Measurements from ENCODE around the gene BDKRB2. TPM values are rescaled to one million over a fixed set of nuclear protein-coding genes. Genes with fewer than 3 reads are reported as not detected.

The BDKRB2 gene
- total RNA-seq, 1 donor from 2014 or later: 0.57 TPM

GRCh38 chr14:96215452-96216244 is 11.0 kb downstream of the BDKRB2 start:
- DNase-seq (ENCODE audit: low spot score): no peak
- intact Hi-C loops (cut with DNase I): no loop called here

- intact Hi-C loops (cut with DNase I): no loop called here
- DNase-seq (ENCODE audit: low spot score): no peak
Observed at GRCh38 chr14:96216627-96217026, 12.0 kb downstream of the BDKRB2 start.

GRCh38 chr14:96217376-96217913 is 12.8 kb downstream of the BDKRB2 start:
- intact Hi-C loops (cut with DNase I): no loop called here
- no peak for DNase-seq (ENCODE audit: low spot score)

- intact Hi-C loops (cut with DNase I): no loop called here
Observed at GRCh38 chr14:96221109-96221650, 16.5 kb downstream of the BDKRB2 start.

GRCh38 chr14:96221841-96222240 is 17.2 kb downstream of the BDKRB2 start:
- intact Hi-C loops (cut with DNase I): no loop called here
- DNase-seq (ENCODE audit: low spot score): no peak

More at GRCh38 chr14:96221109-96221650, 16.5 kb downstream of the BDKRB2 start:
- no peak for DNase-seq (ENCODE audit: low spot score)

GRCh38 chr14:96224480-96225096 is 19.9 kb downstream of the BDKRB2 start:
- intact Hi-C loops (cut with DNase I): no loop called here
- DNase-seq (ENCODE audit: low spot score): no peak

GRCh38 chr14:96225213-96225612 is 20.6 kb downstream of the BDKRB2 start:
- intact Hi-C loops (cut with DNase I): no loop called here
- DNase-seq (ENCODE audit: low spot score): no peak

- DNase-seq (ENCODE audit: low spot score): no peak
- intact Hi-C loops (cut with DNase I): no loop called here
Observed at GRCh38 chr14:96225745-96226151, 21.1 kb downstream of the BDKRB2 start.

GRCh38 chr14:96227428-96227827 is 22.8 kb downstream of the BDKRB2 start:
- DNase-seq (ENCODE audit: low spot score): no peak
- intact Hi-C loops (cut with DNase I): no loop called here

- intact Hi-C loops (cut with DNase I): no loop called here
- no peak for DNase-seq (ENCODE audit: low spot score)
Observed at GRCh38 chr14:96229315-96229714, 24.7 kb downstream of the BDKRB2 start.

- intact Hi-C loops (cut with DNase I): no loop called here
- no peak for DNase-seq (ENCODE audit: low spot score)
Observed at GRCh38 chr14:96231056-96231455, 26.4 kb downstream of the BDKRB2 start.

- intact Hi-C loops (cut with DNase I): no loop called here
- no peak for DNase-seq (ENCODE audit: low spot score)
Observed at GRCh38 chr14:96231526-96232130, 27.0 kb downstream of the BDKRB2 start.

- intact Hi-C loops (cut with DNase I): no loop called here
- no peak for DNase-seq (ENCODE audit: low spot score)
Observed at GRCh38 chr14:96232506-96232905, 27.9 kb downstream of the BDKRB2 start.

- intact Hi-C loops (cut with DNase I): no loop called here
- no peak for DNase-seq (ENCODE audit: low spot score)
Observed at GRCh38 chr14:96233661-96234060, 29.0 kb downstream of the BDKRB2 start.

GRCh38 chr14:96235426-96235825 is 30.8 kb downstream of the BDKRB2 start:
- DNase-seq (ENCODE audit: low spot score): no peak
- intact Hi-C loops (cut with DNase I): no loop called here

GRCh38 chr14:96237641-96238040 is 33.0 kb downstream of the BDKRB2 start:
- intact Hi-C loops (cut with DNase I): no loop called here

GRCh38 chr14:96238676-96239265 is 34.1 kb downstream of the BDKRB2 start:
- intact Hi-C loops (cut with DNase I): no loop called here
- no peak for DNase-seq (ENCODE audit: low spot score)

More at GRCh38 chr14:96237641-96238040, 33.0 kb downstream of the BDKRB2 start:
- no peak for DNase-seq (ENCODE audit: low spot score)

- intact Hi-C loops (cut with DNase I): no loop called here
- no peak for DNase-seq (ENCODE audit: low spot score)
Observed at GRCh38 chr14:96239711-96240141, 35.1 kb downstream of the BDKRB2 start.

- intact Hi-C loops (cut with DNase I): no loop called here
- DNase-seq (ENCODE audit: low spot score): no peak
Observed at GRCh38 chr14:96240641-96241040, 36.0 kb downstream of the BDKRB2 start.

GRCh38 chr14:96242126-96242525 is 37.5 kb downstream of the BDKRB2 start:
- DNase-seq (ENCODE audit: low spot score): no peak
- intact Hi-C loops (cut with DNase I): no loop called here

Data from cardiac septum (tissue), 1 donor.